Activated CD4-positive, alpha-beta T cell treated with anti-CD3 and anti-CD28 coated beads for 1 hour (primary cell): ENCODE results near the gene PRRX2.
A peak's percentile ranks its signal among the peaks of the same experiment; 100 is the strongest.

ENCODE experiments used
- DNase-seq: peaks from one replicate; pipeline ENCODE4 v3.0.0-alpha.2; 2020

PRRX2 gene

GRCh38 chr9:129637102-129637501, 28.3 kb upstream of the PRRX2 start:
- DNase-seq = no peak

DNA sequence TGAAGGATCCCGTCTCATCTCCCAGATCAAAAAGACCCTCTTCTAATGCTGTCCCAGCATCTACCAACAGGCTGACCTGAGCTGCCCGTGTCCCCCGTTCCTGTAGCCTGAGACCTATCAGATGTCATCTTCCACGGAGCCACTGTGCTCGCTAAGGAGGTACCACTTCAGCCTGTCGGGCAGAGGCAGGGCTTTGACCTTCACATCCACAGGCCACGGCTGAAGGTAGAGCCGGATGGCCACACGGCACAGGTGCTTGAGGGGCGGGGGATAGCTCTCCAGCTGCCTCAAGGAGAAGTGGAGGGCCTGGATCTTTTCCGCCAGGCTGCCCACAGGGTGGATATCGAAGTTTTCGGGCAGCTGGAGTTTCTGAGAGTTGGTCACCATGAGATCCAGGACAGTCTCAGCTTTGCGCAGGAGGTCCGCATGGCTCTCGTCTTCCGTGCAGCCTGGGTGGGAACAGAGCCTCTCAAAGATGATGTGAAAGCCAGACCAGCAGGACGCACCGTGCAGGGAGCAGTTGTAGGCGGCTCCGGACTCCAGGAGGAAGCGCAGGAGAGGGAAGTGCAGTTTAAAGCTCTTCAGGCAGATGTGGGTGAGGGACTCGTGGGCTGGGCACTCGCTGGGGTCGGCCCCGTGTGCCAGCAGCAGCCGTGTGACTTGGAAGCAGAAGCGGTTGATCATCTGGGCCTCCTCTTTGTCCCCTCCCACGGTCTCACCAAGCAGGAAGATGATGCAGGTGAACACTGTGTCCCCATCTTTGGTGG, 27.6 kb upstream of the PRRX2 start:
- DNase-seq = no peak

DNA sequence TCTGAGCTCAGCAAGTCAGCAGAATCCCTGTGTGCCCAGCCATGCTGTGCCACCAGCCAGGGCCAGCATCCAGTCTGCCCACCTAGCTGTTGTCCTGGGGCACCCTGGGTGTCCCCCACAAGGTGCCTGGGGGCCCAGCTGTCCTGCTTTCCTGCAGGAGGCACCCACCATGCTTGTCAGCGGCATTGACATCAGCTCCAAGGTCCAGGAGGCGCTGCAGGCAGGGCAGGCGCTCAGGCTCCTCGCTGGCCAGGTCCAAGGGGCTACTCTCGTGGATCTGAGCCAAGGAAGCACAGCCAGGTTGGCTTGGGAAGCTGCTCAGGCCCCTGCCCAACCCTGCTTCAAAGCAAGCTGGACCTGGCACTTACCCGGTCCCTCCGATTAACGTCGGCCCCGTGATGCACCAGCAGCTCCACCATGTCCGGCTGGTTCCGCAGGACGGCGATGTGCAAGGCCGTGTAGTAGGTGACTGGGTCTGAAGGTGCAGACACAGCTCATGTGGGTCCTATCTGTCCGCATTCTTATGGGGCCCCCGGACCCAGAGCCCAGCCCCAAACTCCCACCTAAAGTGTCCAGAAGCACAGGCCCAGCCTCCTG, 26.3 kb upstream of the PRRX2 start:
- no peak for DNase-seq

GRCh38 chr9:129639756-129640085, 25.7 kb upstream of the PRRX2 start:
- no peak for DNase-seq

GRCh38 chr9:129640086-129640870, 25.2 kb upstream of the PRRX2 start:
- no peak for DNase-seq

DNA sequence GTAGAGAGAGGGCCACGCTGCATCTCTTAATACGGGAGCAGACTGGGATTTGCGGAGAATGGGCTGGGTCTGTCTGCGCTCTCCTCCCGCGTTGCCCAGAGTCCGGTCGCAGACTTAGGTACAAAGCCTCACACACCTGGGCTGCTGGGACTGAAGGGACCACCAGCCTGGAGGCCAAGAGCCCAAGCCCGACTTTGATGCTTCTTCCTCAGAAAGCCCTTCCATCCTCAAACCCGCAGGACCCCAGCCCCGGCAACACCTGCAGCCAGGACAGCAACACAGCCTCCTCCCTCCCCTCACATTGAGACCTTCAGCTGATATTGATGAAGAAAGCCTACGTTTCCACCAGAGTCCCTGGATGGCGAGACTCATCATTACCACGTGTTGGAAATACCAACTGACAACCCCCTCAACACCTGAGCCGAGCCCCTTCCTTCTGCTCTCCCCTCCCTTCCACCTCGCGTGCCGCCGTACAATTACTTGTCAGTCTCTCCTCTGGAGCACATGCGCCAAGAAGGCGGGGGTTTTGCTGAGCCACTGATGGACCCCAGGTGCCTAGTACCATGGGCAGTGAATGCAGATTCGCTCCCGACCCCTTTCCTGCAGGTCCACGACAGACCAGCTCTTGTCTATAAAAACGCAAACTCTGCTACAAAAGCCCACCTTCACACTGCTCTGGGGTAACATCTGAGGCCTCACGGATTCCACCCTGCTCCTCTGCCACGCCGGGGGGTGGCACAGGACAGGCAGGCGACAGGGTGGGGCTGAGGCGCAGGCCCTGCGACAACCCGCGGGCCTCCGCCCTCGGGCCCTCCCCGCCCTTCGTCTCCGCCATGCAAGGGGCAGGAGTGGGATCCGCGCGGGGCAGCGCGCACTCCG, 24.3 kb upstream of the PRRX2 start:
- DNase-seq = no peak

- DNase-seq = peak; percentile 85
Observed at GRCh38 chr9:129641750-129642585, 23.5 kb upstream of the PRRX2 start, which contains the start of gene ASB6. TSS of gene ASB6 (minus strand) at chr9:129642151. CDS start at chr9:129641999, 152 bp downstream.

DNA sequence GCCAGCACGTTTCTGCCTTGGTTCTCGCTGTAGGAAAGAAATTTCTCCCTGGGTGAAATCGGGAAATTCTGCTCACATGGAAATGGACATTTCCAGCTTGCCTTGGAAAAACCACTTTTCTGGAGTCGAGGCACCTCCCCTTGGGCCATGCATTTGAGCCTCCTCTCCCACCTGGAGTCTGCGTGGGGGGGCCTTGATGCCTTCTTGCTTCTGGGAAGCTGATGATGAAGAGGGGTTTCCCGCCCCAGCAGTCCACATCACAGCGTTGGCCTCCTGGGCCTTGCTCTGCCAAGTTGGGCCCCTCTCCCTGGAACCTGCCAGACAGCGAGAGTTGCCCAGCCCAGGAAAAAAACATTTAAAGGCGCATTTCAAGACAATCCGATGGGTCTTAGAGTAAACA, 21.7 kb upstream of the PRRX2 start:
- DNase-seq = no peak

DNA sequence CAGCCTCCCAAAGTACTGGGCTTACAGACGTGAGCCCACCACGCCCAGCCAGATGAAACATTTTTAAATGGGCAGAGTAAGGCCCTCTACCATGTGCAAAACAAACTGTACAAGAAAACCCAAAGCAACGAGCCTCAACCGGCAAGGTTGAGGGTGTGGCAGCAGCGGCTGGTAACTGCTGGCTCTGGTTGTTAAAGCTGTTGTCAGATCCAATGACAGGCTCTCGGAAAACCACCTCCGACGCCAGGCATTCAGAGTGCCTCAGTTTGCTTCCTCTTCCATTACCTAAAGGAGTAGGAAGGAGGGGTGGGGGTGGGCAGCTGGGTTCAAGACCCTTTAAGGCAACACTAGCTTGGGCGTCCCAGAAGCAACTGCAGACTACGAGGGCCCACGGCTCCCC, 21.1 kb upstream of the PRRX2 start:
- no peak for DNase-seq

DNA sequence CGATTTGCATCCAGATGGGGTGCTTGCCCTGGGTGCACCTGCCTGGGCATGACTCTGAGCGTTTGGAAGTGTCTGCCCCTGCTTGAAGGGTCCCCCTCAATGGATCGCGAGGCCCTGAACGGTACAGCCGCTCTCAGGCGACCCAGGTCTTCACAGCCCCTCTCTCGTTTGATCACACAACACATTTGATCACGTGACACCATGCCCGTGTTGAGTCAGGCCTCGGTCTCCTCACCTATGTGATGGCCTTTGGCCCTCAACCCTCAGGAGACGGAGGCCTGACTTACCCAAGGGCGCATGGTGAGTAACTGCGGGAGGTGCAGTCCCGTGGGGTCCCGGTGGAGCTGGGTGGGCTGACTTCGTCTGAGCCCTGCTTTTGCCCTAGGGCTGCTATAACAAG, 20.5 kb upstream of the PRRX2 start:
- no peak for DNase-seq

DNA sequence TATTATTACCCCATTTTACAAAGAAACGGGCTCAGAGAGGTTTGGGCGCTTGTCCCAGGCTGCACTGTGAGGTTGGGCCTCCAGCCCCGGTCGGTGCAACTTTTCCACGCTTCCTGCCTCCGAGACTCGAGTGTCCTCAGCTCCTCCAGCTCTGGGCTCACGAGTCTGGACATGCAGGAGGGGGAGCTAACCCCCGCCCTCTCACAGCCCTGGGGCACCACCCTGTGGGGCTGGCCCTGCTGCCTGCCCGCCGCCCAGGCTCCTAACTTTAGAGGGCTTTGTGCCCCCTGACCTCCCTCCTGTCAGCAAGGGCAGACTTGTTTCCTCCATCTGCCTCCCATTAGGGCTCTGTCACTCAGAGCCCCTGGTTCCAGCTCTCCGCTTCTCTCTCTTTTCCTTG, 19.2 kb upstream of the PRRX2 start:
- no peak for DNase-seq

DNA sequence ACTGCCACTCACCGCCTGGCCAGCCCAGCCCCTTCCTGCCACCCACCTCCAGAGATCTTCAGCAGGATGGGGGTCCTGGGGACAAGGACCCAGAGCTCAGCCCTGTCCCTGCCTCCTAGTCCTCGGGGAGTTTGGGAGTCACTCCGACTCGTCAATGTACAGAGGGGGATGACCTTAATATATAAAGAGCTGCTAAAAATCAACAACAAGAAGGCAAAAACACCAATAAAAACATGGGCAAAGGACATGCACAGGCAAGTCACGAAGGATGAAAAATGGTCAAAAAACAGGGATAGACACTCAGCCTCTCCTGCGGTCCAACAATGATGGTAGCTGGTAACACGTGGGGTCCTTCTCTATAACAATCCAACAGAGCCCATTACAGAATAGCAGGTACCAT, 18.8 kb upstream of the PRRX2 start:
- DNase-seq = no peak

GRCh38 chr9:129647635-129648034, 17.8 kb upstream of the PRRX2 start:
- DNase-seq = no peak

GRCh38 chr9:129648092-129648763, 17.2 kb upstream of the PRRX2 start:
- DNase-seq = no peak

DNA sequence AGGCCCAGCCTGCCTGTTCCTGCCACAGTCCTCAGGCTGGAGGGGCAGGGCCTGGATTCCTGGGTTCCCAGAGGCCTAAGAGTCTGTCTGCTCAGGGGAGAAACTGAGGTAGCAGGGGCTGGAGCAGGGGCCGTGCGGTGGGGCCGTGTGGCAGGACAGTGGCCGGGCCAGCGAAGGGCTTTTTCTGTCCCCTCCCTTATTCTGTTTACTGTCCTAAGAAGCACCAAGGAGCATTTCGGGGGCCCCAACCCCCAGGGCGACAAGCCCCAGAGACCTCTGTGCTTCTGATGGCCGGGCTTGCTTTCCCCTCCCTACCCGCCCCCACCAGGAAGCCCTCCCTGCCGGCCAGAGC, 16.7 kb upstream of the PRRX2 start:
- no peak for DNase-seq

DNA sequence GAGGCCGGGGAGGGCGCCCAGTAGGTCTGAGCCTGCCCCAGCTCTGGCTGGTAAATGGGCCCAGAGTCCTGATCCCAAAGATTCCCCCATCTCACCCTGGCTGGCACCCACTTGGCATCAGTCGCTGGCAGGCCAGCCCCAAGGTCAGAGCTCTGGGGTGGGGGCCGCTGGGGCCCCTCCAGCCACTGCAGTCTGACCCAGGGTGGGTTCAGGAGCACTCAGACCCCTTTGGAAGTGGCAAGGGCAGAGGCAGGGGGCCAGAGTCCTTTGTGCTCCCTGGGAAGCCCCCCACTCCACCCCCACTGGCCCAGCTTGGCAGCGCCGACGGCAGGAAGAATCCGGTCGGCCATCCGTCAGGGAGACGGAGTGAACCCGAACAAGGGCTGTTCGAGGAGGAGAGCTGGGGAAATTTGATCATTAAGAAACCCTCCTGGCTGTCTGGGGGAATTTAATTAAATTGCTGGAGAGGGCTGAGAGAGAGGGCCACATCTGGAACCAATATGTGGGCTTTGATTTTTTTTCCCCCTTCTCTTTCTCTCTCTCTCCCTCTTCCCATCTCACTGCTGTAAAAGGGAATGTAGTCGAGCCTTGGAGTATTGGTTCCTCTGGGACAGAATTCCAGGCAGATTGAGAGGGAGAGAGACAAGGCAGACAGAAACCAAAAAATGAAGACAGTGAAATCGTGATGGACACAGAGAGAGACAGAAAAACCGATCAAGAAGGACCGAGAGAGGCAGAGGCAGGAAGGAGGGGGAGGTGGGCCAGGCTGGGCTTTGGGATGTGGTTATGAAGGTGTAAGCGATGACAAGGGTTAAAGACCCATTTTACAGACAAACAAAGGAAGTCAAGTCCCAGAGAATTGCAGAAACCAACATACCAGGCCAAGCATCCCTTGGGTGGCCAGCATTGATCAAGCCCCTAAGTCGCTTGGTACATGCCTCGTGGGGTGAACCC, 15.4 kb upstream of the PRRX2 start:
- no peak for DNase-seq

- DNase-seq = no peak
Observed at GRCh38 chr9:129650680-129651235, 14.7 kb upstream of the PRRX2 start.

DNA sequence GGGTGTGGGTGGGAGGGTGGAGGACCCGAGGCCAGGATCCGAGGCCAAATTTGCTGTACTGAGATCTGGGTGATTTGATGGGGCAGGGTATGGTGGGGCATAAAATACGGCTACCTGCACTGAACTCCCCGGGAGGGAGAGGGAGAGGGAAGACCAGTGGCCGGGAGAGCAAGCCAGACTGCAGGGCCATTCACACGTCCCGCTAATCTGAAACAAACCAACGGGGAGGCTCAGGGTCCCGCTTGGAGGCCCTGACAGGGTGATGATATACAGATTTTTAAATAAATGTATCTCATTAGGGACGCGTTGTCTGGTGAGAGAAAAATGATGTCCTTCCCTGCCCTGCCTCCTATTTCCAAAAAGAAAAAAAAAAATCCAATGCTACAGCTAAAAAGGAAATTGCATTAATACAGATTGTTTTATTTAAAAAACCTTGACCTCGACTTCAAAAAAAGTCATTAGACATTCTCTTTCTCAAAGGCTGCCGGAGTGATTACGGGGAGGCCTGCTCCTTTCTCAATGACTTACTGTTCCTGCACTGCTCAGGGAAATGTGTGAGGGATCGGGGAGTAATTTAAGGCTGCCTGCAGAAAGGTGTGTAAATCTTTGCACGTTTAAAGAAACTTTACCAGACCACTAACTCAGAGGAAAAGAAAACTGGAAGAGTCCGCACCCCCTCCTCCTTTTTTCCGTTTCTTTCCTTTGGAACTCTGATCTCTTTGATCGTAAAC, 11.5 kb upstream of the PRRX2 start:
- no peak for DNase-seq

GRCh38 chr9:129654554-129655040, 10.8 kb upstream of the PRRX2 start:
- DNase-seq = no peak
